ENCODE measurements around the gene KLRC4.

DNA sequence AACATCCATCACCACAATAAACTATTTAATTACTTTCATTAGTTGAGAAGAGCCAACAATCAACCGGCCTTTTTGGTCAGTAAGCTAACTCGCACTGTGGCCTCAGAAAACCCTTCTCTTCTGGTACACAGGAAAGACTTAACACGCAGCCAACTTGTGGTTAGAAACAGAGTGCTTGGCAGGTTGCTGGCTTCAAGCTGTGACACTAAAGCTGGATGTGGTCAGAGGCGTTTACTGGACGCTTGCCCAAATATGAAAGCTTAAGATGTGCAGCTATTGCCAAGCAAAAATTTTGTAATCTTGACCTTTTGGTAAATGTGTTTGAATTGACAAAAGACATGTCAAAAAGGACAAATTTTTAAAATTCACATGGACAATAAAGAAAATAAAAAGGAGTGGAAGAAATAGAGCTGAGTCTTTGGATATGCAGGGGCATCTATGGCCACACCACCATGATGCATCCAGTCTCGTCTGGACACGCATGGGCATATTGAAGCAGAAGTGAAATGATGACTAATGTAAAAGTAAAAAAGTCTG lies 17.1 kb downstream of the KLRC4 start:
- TF ChIP-seq CTCF (IDR thresholded peaks at IDR 0.05; ENCODE audit: low read depth, low read length, missing input control) (no peak), SP1 (IDR thresholded peaks at IDR 0.05) (no peak), RAD21 (IDR thresholded peaks at IDR 0.05) (no peak), JUND (IDR thresholded peaks at IDR 0.05) (no peak), FOXA2 (IDR thresholded peaks at IDR 0.05) (no peak)
- TF ChIP-seq, protein P1, sequence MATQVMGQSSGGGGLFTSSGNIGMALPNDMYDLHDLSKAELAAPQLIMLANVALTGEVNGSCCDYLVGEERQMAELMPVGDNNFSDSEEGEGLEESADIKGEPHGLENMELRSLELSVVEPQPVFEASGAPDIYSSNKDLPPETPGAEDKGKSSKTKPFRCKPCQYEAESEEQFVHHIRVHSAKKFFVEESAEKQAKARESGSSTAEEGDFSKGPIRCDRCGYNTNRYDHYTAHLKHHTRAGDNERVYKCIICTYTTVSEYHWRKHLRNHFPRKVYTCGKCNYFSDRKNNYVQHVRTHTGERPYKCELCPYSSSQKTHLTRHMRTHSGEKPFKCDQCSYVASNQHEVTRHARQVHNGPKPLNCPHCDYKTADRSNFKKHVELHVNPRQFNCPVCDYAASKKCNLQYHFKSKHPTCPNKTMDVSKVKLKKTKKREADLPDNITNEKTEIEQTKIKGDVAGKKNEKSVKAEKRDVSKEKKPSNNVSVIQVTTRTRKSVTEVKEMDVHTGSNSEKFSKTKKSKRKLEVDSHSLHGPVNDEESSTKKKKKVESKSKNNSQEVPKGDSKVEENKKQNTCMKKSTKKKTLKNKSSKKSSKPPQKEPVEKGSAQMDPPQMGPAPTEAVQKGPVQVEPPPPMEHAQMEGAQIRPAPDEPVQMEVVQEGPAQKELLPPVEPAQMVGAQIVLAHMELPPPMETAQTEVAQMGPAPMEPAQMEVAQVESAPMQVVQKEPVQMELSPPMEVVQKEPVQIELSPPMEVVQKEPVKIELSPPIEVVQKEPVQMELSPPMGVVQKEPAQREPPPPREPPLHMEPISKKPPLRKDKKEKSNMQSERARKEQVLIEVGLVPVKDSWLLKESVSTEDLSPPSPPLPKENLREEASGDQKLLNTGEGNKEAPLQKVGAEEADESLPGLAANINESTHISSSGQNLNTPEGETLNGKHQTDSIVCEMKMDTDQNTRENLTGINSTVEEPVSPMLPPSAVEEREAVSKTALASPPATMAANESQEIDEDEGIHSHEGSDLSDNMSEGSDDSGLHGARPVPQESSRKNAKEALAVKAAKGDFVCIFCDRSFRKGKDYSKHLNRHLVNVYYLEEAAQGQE (IDR thresholded peaks at IDR 0.05), result no peak
- TF ChIP-seq, protein P2, sequence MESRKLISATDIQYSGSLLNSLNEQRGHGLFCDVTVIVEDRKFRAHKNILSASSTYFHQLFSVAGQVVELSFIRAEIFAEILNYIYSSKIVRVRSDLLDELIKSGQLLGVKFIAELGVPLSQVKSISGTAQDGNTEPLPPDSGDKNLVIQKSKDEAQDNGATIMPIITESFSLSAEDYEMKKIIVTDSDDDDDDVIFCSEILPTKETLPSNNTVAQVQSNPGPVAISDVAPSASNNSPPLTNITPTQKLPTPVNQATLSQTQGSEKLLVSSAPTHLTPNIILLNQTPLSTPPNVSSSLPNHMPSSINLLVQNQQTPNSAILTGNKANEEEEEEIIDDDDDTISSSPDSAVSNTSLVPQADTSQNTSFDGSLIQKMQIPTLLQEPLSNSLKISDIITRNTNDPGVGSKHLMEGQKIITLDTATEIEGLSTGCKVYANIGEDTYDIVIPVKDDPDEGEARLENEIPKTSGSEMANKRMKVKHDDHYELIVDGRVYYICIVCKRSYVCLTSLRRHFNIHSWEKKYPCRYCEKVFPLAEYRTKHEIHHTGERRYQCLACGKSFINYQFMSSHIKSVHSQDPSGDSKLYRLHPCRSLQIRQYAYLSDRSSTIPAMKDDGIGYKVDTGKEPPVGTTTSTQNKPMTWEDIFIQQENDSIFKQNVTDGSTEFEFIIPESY (IDR thresholded peaks at IDR 0.05), result no peak

Measured in liver (tissue), 3 donors.